Measurements from ENCODE around the gene DHDH.

GRCh38 chr19:48883726-48884125 is 49.8 kb upstream of the DHDH start:
- TF ChIP-seq CTCF (conservative IDR thresholded peaks at IDR 0.05) = no peak
- TF ChIP-seq EZH2 (IDR thresholded peaks at IDR 0.05; ENCODE audit: low read depth) = no peak
